HG03196 (cell line): ENCODE results near the gene HEXA.
A peak's percentile ranks its signal among the peaks of the same experiment; 100 is the strongest.

Experiments used
- ATAC-seq: cut with Tn5 transposase; IDR thresholded peaks from one replicate; pipeline ENCODE4 v1.9.1; 2021; ENCODE audit not compliant: unreplicated experiment

HEXA gene

DNA sequence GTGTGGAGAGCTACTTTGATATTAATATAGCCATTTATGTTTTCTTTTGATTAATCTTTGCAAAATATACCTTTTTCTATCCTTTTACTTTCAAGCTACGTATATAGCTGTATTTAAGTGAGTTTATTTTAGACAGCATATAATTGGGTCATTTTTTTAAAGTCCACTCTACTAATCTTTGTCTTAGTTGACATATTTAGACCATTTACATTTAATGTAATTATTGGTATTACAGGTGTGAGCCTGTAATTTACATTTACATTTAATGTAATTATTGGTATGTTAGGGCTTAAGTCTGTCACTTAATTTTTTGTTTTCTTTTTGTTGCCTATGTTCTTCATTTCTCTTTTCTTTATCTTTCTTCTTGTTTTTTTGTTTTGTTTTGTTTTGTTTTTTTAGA is 52.1 kb downstream of the HEXA start:
- no peak for ATAC-seq

DNA sequence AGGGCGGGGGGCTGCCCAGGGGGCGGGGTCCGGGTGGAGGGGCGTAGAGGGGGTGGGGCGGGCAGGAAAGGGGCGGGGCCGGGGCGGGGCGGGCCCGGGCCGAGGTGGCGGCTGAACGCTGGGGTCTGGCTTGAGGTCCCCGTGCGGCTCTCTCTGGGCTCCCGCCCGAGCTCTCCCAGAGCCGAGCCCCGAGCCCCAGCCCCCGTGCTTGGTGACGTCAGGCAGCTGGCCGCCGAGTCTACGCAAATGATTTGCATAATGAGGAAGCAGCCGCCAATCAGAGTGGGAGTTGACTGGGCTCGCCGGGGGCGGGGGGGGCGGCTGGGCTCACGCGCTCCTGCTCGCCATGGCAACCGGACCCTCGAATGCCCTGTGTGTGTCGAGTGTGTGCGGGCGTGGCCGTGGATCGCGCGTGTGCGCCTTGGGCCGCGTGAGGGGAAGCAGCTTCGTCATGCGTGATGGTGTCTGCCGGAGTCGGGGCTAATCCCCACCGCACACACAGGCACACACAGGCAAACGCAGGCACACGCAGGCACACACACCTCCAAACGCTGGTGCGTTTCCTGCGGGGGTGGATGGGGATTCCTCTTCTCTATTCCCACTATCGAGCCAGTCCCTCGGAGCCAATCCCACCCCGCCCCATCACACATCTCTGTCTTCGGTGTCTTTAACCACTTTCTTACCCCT is 55.7 kb downstream of the HEXA start, which contains the start of gene CELF6:
CELF6 (minus strand) TSS at position 173 of the 687 bp plus-strand sequence. CDS start 283 bp downstream, outside the sequence.
- ATAC-seq, result peak; percentile 50

DNA sequence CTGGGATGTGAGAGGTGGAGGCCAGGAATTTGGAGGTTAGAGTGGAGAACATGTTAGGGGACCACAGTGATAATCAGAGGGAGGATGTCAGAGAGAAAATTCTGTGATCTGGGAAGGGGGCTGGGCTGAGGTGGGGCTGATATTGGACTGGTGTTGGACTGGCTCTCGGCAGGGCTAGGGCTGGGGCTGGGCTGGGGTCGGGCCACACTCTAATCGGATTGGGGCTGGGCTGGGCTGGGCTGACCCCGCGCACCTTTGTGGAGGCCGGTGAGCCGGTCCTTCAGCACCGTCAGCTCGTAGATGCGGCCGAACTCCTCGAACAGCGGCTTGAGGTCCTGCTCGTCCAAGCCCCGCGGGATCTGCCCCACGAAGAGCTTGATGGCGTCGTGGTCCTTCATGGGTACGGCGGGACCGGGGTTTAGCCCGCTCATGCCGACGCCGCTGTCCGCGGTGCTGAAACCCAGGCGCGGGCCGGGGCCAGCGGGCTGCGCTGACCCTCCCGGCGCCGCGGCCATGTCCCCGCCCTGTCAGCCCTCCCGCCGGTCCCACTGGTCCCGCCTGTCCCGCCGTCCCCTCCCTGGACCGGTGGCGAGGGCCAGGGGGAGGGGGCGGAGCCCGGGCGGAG is 56.3 kb downstream of the HEXA start:
- peak; percentile 32 for ATAC-seq

DNA sequence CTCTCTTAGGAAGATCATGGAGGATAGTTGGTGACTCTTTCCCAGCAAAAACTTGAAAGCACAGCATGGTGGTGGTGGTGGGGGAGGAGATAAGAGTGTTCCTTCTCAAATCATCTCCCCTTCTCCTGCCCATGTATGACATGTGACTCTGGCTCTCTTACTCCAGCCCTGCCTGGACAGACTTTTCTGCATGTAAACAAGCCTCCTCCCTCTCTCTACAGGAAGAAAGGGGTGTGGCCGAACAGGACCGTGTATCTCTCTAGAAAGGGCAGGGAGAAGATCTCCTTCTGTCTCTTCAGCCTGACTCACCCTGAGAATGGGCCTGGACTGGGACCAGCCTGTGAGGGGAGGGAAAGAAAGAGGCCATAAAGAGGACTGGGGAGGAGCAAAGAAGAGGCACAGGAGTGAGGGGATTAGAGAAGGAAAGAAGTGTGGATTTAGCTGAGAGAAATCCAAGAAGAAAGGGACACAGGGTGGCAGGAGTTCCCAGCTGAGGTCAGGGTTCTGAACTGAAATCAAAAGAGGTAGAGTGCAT is 57.3 kb downstream of the HEXA start:
- no peak for ATAC-seq

DNA sequence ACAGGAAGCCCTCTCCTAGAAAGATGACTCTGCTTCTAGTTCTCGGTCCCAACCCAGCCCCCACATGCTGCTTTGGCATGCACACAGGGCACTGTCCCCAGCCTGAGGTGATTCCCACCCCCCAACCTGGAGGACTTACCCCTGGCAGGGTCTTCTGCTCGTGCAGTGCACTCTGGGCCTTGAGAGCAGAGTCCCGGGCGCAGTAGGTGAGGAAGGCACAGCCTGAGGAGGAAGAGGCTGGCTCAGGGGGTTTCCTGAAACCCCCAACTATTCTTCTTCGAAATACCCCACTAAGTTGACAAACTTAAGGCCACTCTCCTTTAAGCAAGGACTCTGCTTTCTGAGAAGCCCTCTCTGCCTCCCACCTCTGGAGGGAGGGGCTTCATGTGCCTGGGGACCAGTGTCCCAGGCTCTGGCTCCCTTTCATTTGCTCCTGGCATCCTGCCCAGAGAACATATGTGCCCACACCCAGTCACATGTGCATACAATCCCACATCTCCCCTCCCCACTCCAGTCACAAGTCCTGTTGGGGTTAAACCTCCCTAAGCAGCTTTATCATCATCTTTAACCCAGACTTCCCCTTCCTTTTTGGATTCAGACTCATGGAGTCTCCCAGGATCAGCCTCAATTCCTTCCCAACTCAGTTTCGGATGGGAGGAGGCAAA is 60.0 kb downstream of the HEXA start:
- no peak for ATAC-seq

DNA sequence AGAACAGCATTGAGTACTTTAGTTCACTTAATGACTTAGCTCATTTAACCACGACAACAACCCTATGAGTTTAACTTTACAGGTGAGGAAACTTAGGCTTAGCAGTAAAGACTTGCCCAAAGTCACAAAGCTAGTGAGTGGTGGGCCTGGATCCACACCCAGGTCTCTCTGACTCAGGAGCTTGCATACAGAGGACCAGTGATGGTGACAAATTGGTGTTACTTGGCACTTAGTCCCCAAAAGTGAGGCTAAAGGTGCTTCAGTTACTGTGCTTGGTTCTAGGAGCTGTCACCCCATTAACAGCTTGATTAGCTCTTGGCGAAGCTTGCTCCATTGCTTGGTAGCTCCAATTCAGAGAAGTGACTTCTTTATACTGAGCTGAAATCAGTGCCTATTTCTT is 61.9 kb downstream of the HEXA start:
- ATAC-seq, result no peak

DNA sequence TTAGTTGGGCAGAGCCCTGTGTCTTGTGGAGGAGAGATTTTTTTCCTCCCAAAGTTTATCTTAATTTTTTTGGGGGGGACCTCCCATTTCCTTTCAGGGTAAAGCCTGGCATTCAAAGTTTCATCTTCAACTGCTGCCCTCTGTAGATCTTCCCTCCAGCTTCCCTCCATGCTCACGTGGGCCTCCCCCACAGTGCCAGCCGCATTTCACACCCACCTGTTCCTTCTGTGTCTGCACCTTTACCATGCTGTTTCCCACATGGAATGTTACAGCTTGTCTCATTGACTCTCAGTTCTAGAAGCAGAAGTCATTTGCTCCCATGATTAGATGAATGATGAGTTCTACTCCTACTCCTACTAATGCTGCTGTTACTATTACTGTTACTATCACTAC is 62.4 kb downstream of the HEXA start:
- ATAC-seq, result no peak

DNA sequence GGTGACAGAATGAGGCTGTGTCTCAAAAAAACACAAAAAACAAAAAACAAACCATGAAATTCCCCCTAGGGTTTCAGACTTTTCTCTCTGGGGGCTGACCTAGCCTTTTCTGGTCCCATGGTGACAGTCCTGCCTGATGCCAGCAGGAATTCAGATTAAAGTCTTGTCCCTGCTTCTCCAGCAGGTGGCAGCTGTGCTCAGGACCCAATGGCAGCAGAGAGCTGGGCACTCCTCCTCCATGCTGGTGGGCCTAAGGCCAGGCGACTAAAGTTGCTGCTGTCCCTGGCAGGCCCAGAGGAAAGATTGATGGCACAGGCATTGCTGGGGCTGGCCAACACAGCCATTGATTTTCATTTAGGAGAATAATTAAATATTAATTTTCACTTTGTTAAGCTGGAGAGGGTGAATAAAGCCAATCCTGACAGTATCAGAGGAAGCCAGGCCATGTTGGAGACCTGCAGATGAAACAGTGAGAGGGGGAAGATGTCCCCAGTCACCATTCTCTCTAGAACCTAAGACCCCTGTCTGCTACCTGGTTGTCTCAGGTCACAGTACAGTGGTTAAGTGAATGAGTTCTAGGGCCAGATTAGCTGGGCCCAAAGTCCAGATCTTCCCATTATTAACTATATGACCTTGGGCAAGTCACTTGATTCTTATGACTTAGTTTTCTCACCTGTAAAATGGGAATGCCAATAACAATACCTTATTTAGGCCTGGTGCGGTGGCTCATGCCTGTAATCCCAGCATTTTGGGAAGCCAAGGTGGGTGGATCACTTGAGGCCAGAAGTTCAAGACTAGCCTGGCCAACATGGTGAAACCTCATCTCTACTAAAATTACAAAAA is 63.0 kb downstream of the HEXA start:
- ATAC-seq, result no peak

DNA sequence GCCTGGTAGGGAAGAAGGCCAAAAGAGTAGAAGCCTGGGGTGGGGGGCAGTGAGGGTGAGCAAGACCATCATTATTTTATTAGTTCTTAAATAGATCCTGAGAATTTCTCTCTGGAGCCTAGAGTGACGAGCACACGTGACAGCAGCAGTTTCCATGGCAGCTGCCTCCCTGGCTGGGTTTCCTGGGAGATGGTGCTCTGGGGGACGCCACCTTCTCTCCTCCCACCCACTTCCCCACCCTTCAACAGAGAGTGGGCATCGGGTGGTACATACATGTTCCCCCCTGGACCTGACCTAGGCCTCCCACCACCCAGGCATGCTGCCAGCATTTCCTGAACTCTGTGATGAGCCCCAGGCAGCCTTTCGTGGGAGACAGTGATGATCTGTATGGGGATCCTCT is 68.8 kb downstream of the HEXA start:
- no peak for ATAC-seq

DNA sequence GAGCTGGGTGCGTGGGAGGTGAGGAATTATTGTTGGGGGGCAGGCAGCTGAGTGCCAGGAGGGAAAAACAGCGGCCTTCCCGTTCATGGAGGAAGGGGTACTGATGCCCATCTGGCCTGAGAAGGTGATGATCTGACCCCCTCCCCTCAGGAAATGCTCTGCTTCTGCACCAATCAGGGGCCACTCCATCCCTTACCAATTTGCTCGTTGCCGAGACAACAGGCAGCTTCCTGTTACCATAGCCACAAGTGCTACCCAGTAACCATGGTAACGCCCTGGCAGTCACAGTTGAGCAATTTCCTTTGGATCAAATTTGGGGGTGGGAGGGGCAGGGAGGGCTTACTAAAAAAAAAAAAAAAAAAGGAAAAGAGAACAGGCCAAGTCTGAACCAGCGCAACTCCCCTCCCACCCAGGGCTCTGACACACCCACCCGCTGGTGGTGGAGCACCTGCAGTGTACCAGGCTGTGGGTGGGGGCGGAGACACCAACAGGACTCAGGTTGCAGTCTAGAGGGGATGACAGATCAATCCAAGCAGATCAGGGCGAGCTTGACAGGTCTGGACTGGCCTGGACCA is 69.5 kb downstream of the HEXA start:
- ATAC-seq, result no peak

DNA sequence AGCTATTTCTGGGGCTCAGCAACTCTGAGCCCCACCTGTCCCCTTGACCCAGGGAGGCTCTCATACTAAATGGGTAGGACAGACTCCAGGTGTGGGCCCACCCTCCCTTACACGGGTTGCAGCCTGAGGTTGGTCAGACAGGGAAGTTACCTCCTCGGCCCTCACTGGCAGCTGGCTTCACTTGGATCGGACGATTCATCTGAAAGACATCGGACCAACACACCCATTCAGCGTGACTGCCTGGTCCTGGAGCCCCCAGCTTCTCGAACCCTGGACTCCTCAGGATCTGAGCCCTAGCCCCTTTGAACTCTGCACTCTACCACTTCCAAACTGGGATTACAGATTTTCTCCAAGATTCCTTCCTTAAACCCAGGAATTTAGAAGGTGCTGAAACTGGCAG is 71.2 kb downstream of the HEXA start:
- no peak for ATAC-seq

DNA sequence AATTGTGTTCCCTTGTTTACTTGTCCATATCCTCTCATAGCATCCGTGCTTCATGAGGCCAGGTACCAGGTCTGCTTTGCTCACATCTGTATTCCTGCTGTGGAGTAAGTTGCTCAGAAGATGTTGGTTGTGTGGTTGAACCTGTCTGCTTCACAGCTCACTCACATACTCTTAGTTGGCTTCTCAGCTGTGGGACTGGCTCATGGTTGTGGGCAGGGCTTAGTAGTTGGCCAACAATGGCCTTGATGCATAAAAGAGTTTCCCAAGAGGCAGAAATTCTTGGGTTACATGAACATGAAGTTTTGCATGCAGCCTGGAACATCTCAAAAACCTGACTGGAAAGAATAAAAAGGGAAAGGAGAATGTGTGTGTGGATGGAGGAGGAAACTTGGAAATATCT is 72.9 kb downstream of the HEXA start:
- ATAC-seq, result no peak
